Psoas muscle (tissue), 8 donors: ENCODE measurements around the gene DNAH11. TPM values are rescaled to one million over a fixed set of nuclear protein-coding genes. Genes with fewer than 3 reads are reported as not detected.

ENCODE experiments used
- ATAC-seq, 4 donors: fragments of 200-7000 bp; cut with Tn5 transposase; one replicate each; pipeline ENCODE4 v1.9.1; 2020; ENCODE audit warnings: moderate library complexity in 3 of 4, mild to moderate bottlenecking in 2 of 4
- DNase-seq, 2 donors: peaks; one replicate each; pipeline ENCODE4 v3.0.0-alpha.2; 2020
- H3K27ac ChIP-seq: fragments of 200-600 bp; one replicate; pipeline ENCODE4 v1.8.0; 2022
- H3K27me3 ChIP-seq, 3 donors: fragments of 200-600 bp in 1 of 3; one replicate each; pipeline versions ENCODE4 v1.6.1 to v1.8.0; 2013 to 2022; ENCODE audit warnings: low read length in 2 of 3, mild to moderate bottlenecking in 2 of 3, moderate library complexity in 1 of 3; ENCODE audit not compliant: insufficient read depth in 3 of 3
- H3K36me3 ChIP-seq, 2 donors: fragments of 200-600 bp in 1 of 2; one replicate each; pipeline versions ENCODE4 v1.6.1 to v1.8.0; 2013 to 2022; ENCODE audit warnings: low read depth in 1 of 2, mild to moderate bottlenecking in 1 of 2, moderate library complexity in 1 of 2; ENCODE audit not compliant: insufficient read depth in 1 of 2
- H3K4me1 ChIP-seq: fragments of 200-600 bp; one replicate; pipeline ENCODE4 v1.8.0; 2022
- H3K4me3 ChIP-seq: fragments of 200-600 bp; one replicate; pipeline ENCODE4 v1.8.0; 2022; ENCODE audit warnings: mild to moderate bottlenecking
- H3K9me3 ChIP-seq: fragments of 200-600 bp; one replicate; pipeline ENCODE4 v1.8.0; 2022
- WGBS, 3 donors: extraction: QIAGEN DNeasy Blood & Tissue Kit; methylation state at CpG; one replicate each; pipeline versions ENCODE4 v1.1.6 to v1.1.7; 2013; 5-methylcytosine and 5-hydroxymethylcytosine counted together
- intact Hi-C, 2 donors: fragments of 100-400 bp; cut with DNase I; formaldehyde crosslinking; loops; one replicate each; pipeline versions ENCODE4 v1.11.0 to v1.14.2; 2022
- polyA plus RNA-seq, 3 donors: library from polyadenylated mRNA; stranded (reverse); fragments of 200-250 nt; gene quantifications; one replicate each; pipeline ENCODE4 v1.2.3, GENCODE V29; 2013
- total RNA-seq, 4 donors: library from RNA; stranded (reverse); fragmentation: NEBNext Ultra II Directional in 2 of 4; extraction: Animal tissue kit (Norgen Biotek cat#: 25700) in 2 of 4; gene quantifications; one replicate each; pipeline versions ENCODE4 v1.2.1 to v1.2.4, GENCODE V29; 2021 to 2023
- TF ChIP-seq, protein P1 (sequence below): fragments of 200-600 bp; IDR thresholded peaks from one replicate; pipeline ENCODE4 v1.8.0; 2022; ENCODE audit warnings: antibody characterized with exemption
- donor health status: healthy with polysubstance abuse.
- donor health status: DM: no; HTN: no; CAD: no; lungs with moderate emphysema.
- donor health status: Bipolar disorder and iron deficiency.
- donor health status: healthy.
- donor health status: DM: yes; HTN: yes; CAD: no.
- donor health status: DM: no; HTN: no; CAD: no.
- donor health status: DM: no; HTN: no; CAD: no.
- donor health status: DM: yes; HTN: yes; CAD: no.

DNAH11 gene
- total and polyA plus RNA-seq, 7 donors, result 0.01 to 0.93 (median 0.28) TPM

- WGBS, 3 donors, result 83 to 87% (median 86%) methylated on average over 5 of the region's 5 CpGs
- intact Hi-C loops, result no loop called here
- TF ChIP-seq, protein P1, sequence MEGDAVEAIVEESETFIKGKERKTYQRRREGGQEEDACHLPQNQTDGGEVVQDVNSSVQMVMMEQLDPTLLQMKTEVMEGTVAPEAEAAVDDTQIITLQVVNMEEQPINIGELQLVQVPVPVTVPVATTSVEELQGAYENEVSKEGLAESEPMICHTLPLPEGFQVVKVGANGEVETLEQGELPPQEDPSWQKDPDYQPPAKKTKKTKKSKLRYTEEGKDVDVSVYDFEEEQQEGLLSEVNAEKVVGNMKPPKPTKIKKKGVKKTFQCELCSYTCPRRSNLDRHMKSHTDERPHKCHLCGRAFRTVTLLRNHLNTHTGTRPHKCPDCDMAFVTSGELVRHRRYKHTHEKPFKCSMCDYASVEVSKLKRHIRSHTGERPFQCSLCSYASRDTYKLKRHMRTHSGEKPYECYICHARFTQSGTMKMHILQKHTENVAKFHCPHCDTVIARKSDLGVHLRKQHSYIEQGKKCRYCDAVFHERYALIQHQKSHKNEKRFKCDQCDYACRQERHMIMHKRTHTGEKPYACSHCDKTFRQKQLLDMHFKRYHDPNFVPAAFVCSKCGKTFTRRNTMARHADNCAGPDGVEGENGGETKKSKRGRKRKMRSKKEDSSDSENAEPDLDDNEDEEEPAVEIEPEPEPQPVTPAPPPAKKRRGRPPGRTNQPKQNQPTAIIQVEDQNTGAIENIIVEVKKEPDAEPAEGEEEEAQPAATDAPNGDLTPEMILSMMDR, result no peak
Measured at GRCh38 chr7:21717323-21717722, 174.5 kb downstream of the DNAH11 start.

GRCh38 chr7:21718391-21718790, 175.6 kb downstream of the DNAH11 start:
- Histone ChIP-seq H3K36me3 (no peaks in the 10 kb centered on the region), H3K4me1 (no peaks in the 10 kb centered on the region), H3K27me3 (peaks cover 0 to 2% (median 0%) of the 10 kb centered on the region in 3 donors), H3K4me3 (no peak overlapping the region), H3K9me3 (no peaks in the 10 kb centered on the region), H3K27ac (no peak overlapping the region)
- DNase-seq (no peak), ATAC-seq (no peak)
- TF ChIP-seq, protein P1, result no peak
- intact Hi-C loops, result no loop called here

More at GRCh38 chr7:21717323-21717722, 174.5 kb downstream of the DNAH11 start:
- Histone ChIP-seq H3K27ac (no peak overlapping the region), H3K4me1 (no peaks in the 10 kb centered on the region), H3K9me3 (no peaks in the 10 kb centered on the region), H3K4me3 (no peak overlapping the region), H3K27me3 (peaks cover 0 to 2% (median 0%) of the 10 kb centered on the region in 3 donors), H3K36me3 (no peaks in the 10 kb centered on the region)
- DNase-seq (no peak), ATAC-seq (no peak)

- Histone ChIP-seq H3K4me1 (no peaks in the 10 kb centered on the region), H3K4me3 (no peak overlapping the region), H3K27ac (no peak overlapping the region), H3K27me3 (peaks cover 0 to 2% (median 0%) of the 10 kb centered on the region in 3 donors), H3K9me3 (no peaks in the 10 kb centered on the region), H3K36me3 (no peaks in the 10 kb centered on the region)
- ATAC-seq (no peak), DNase-seq (no peak)
- intact Hi-C loops, result no loop called here
- WGBS, 3 donors, result 73 to 85% (median 81%) methylated on average over 10 of the region's 10 CpGs
- TF ChIP-seq, protein P1, result no peak
Measured at GRCh38 chr7:21719846-21720245, 177.0 kb downstream of the DNAH11 start.

DNA sequence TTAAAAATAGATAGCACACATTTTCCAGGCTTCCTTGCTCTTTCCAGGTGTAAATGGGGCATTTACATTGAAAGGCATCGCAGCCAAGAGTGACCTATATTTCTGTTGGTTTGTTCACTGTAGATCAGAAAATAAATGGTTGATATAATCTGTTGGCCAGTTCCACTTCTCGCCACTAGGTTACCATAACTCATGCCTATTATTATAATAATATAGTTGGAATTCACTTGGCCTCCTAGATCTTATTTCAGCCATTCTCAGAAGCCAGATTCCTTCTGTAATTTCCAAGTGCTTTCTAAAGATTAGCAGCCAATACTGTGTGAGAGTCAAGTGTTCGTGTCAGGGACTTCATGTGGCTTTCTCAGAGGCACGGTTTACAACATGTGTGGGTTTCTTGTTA, 179.5 kb downstream of the DNAH11 start:
- Histone ChIP-seq H3K36me3 (no peaks in the 10 kb centered on the region), H3K27ac (no peak overlapping the region), H3K9me3 (no peaks in the 10 kb centered on the region), H3K27me3 (no peaks in the 10 kb centered on the region), H3K4me1 (no peaks in the 10 kb centered on the region), H3K4me3 (no peak overlapping the region)
- no peak for DNase-seq
- TF ChIP-seq, protein P1, result peak; percentile 8
- WGBS, 3 donors, result 86 to 90% (median 86%) methylated on average over 4 of the region's 4 CpGs
- intact Hi-C loops, result no loop called here
- no peak for ATAC-seq

GRCh38 chr7:21724562-21724961, 181.7 kb downstream of the DNAH11 start:
- TF ChIP-seq, protein P1, result no peak
- no peaks in the 10 kb centered on the region for H3K9me3 ChIP-seq
- no peaks in the 10 kb centered on the region for H3K27me3 ChIP-seq
- H3K4me1 ChIP-seq, result no peaks in the 10 kb centered on the region
- DNase-seq (no peak), ATAC-seq (no peak)
- intact Hi-C loops, result no loop called here
- no peak overlapping the region for H3K4me3 ChIP-seq
- no peak overlapping the region for H3K27ac ChIP-seq
- H3K36me3 ChIP-seq, result no peaks in the 10 kb centered on the region
- WGBS, 3 donors, result 67 to 84% (median 78%) methylated on average over 3 of the region's 3 CpGs
